ENCODE data around the gene SRCIN1.
A peak's percentile ranks its signal among the peaks of the same experiment; 100 is the strongest.
"Not testable (repeated sequence)": the region's sequence is repeated elsewhere in the genome, so short reads cannot be mapped to it uniquely, and the experiment has no call there.

Gene SRCIN1

DNA sequence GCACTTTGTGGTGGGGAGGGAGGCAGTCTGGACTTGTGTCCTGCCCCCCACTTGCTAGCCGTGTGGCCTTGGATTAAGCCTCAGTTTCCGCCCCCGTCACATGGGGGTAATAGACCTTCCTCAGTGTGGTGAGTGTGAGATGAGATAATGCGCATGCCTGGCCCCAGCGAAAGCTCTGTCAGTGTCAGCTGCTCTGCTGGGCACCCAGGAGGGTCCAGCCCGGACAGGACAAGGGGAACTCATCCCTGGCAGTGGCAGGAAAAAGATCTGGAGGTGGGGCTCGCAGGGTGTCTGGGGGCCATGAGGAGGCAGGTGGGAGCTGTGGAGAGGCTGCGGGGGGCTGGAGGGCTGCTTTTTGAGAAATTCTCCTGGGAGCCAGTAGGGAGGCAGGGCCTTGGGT, 63.5 kb downstream of the SRCIN1 start:
- no peak for DNase-seq

- DNase-seq, result no peak
These were observed 64.5 kb downstream of the SRCIN1 start for GRCh38 chr17:38541281-38541680.

GRCh38 chr17:38540514-38541045, 65.2 kb downstream of the SRCIN1 start:
- DNase-seq, result no peak

- no peak for DNase-seq
These were observed 66.4 kb downstream of the SRCIN1 start for GRCh38 chr17:38539386-38539785.

- DNase-seq, result no peak
These were observed 66.8 kb downstream of the SRCIN1 start for GRCh38 chr17:38538906-38539305.

GRCh38 chr17:38536661-38537060, 69.1 kb downstream of the SRCIN1 start:
- no peak for DNase-seq

DNA sequence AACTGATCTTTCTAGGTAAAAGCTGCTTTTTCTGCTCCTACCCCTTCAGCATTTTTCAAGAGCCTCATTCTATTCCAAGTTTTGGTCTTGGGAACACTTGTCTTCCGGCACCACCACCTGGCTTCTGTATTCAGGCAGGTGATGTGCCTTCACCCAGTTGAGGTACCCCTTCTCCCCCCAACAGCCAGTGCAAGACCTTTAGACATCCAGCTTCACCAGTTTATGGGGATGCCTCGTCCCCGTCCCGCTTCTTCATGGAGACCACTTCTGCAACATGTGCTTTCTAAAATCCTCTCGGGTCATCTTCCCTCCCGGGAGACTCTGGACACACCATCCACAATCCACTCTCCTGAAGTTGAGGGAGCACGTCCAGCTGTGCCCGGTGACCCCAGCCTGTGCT, 69.9 kb downstream of the SRCIN1 start:
- no peak for DNase-seq

- no peak for DNase-seq
These were observed 71.3 kb downstream of the SRCIN1 start for GRCh38 chr17:38534498-38534885.

- DNase-seq, result no peak
These were observed 71.8 kb downstream of the SRCIN1 start for GRCh38 chr17:38533866-38534497.

DNA sequence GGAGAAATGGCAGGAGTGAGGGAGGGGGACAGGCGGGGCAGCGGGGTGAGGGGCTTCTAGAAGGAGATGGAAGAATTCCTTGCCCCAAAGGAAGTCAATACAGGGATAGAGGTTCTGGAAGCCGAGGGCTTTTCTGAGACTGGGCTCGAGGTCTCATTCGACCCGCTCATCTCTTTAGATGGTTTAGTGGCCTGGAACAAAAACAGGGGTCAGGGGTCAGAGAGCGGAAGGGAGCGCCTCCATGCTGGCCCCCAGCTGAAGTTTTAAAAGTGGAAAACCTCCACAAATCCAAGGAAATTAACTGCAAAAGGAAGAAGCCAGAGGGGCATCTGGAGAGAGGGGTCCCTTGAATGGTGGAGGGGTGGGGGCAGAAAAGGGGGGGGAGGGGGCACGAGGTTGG, 72.5 kb downstream of the SRCIN1 start:
- no peak for DNase-seq

DNA sequence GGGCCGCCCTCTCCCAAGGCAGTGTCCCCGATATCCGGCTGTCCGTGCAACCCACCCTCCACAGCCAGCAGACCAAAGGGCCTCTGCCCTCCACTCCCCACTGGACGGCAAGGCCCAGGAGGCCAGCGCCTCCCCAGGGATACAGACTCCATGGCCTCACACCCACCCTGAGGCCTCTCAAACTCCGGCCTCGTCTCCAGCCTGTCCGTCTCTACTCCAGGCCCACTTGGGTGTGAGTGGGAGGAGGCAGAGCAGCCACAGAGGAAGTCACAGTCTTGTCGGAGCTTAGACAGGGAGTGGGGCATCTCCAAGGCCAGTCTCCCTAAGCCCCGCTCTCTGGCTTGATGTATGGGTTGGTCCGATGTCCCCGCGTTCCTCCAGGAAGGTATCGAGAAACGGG, 73.3 kb downstream of the SRCIN1 start:
- DNase-seq, result no peak

GRCh38 chr17:38531761-38532160, 74.0 kb downstream of the SRCIN1 start:
- DNase-seq, result not testable (repeated sequence)

DNA sequence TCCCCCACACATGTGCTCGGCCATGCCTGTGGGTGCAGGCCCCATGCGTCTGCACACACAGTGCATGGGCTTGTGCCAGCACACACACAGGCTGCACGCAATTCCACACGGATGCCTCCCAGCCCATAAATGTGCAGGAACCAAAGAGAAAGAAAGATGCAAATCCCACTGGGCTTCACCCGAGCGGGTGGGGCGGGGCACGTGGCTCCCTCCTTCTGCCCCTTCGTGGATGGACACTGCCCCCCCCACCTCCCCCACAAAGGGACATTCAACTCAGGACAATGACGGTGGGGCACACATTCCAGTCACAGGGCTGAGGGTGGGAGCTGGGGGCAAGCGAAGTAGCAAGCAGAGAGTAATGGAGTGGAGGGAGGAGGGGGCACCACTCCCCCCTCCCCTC, 74.9 kb downstream of the SRCIN1 start:
- DNase-seq, result not testable (repeated sequence)

- peak; percentile 0 for DNase-seq
These were observed 77.6 kb downstream of the SRCIN1 start for GRCh38 chr17:38528141-38528540.

- DNase-seq, result not testable (repeated sequence)
These were observed 79.2 kb downstream of the SRCIN1 start for GRCh38 chr17:38526526-38526925.

GRCh38 chr17:38512473-38513058, 93.2 kb downstream of the SRCIN1 start:
- no peak for DNase-seq

DNA sequence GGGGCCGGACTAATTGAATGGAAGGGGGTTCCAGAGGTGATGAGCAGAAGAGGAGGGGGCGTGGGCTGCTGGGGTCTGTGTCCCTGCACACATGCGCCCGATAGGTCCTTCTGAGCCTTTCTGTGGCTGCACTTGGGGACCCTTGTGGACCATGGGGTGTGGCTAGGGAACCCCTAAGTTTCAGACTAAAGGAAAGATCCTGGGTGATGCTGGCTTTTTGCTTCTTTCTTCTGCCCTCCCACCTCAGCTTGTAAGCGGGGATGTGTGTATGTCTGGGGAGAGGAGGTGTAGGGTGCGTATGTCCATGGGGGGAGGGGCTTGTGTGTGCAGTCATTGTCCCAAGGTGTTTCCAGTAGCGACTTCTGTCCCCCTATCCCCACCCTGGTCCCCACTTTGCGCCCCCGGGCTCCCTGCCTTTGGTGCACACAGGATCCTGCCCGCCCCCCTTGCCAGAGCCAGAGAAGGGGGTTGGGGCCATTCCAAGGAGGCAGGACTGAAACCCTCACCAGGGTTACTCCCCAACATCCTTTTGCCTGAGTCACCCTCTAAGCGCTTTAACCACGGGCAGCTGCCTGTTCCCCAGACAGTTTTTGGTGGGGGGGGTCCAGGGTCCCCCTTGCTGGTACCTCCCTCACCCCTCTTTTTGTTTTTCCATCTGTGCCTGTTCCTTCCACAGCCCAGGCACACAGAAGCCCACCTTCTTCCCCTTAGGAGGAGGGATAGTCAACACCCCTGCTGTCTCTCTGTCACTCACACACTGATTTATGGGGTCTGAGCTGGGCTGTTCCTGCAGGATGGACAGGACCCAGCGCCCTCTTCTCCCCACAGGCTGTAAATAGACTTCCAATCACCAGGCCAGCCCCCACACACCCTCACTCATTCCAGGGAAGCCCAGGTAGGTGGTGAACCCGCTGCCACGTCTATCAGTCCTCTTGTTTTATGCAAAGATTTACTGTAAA, 94.3 kb downstream of the SRCIN1 start:
- peak; percentile 76 for DNase-seq

DNA sequence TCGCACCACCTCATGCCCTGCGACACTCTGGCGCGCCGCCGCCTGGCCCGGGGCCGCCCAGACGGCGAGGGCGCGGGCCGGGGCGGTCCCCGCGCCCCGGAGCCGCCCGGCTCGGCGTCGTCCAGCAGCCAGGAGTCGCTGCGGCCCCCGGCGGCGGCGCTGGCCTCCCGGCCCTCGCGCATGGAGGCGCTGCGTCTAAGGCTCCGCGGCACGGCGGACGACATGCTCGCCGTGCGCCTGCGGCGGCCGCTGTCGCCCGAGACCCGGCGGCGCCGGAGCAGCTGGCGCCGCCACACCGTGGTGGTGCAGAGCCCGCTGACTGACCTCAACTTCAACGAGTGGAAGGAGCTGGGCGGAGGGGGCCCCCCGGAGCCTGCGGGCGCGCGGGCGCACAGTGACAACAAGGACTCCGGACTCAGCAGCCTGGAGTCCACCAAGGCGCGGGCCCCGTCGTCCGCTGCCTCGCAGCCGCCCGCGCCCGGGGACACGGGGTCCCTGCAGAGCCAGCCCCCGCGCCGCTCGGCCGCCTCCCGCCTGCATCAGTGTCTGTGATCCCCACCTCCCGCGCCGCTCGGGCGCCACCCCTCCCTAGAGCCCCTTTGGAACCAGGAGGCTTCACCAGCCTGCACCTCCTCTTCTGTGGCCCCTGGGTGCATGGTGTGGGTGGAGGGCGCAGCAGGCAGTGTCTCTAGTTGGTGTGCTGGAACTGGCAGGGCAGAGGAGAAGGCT, 95.2 kb downstream of the SRCIN1 start:
- peak; percentile 12 for DNase-seq

DNA sequence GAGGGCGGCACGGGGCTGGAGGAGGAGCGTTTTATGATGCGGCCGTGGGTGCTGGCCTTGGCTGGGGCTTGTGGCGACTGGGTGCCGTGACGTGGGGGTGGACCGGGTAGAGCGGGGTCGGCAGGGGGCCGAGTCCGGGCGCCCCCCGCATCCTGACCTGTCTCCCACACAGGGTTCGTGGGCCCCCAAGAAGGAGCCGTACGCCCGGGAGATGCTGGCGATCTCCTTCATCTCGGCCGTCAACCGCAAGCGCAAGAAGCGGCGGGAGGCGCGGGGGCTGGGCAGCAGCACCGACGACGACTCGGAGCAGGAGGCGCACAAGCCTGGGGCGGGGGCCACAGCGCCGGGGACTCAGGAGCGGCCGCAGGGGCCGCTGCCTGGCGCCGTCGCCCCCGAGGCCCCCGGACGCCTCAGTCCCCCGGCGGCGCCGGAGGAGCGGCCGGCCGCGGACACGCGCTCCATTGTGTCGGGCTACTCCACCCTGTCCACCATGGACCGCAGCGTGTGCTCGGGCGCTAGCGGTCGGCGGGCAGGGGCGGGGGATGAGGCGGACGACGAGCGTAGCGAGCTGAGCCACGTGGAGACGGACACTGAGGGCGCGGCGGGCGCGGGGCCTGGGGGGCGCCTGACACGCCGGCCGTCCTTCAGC, 95.9 kb downstream of the SRCIN1 start:
- no peak for DNase-seq

DNA sequence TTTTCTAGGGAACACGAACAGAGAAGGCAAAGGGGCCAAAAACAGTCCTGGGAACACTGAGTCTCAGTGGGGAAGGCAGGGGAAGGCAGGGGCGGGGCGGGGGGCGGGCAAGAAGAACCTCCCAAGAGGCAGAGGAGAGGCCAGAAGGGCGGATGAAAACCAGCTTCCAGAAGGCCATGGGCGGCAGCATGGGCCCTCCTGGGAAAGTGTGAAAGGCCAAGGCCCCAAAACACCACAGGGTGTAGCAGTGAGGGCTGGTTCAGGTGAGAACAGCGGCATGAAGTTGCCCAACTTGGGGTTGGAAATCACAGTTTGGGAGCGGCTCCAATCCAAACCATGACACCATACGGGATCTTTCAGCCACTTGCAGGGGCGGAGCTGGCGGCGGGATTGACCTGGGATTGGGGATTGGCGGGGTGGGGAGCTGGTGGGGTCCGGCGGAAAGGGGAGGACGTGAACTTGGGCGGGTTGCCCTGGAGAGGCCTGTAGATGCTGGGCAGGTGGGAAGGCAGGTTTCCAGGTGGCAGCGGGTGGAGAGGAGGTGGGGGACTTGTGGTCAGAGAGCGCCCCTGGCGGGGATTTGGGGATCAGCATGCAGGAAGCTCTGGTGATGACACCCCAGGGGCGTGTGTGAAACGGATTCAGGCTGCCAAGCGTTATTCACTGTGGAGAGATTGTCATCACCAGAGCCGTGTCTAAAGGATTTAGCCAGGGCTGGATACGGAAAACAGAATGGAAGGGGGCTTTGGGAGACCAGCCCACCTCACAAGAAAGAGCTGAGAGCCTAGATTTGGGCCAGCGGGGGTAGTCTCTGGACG, 96.6 kb downstream of the SRCIN1 start:
- DNase-seq, result peak; percentile 74

DNA sequence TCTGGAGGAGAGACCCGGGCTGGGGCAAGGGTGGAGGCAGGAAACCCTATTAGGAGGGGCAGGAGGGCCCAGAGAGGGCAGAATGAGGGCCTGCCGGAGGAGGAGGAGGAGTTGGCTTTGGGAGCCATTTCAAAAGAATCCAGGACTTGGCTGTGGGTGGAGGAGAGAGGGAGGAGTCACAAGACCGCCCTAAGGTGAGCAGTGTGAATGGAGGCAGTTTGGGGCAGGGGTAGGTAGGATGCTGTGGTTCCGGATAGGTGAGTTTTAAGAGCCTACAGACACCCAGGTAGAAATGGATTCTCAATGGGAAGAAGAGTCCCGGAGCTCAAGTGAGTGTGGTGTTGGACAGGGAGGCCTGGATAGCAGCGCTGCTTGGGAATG, 97.2 kb downstream of the SRCIN1 start:
- DNase-seq, result no peak
